Astrocyte of the cerebellum (primary cell): ENCODE results near the gene EPB41L1.

Experiments used
- DNase-seq: peaks from one replicate; pipeline ENCODE4 v3.0.0-alpha.2; 2011; ENCODE audit warnings: low read depth
- H3K4me3 ChIP-seq: 2 replicates; pipeline ENCODE4 v1.5.1; 2011; ENCODE audit warnings: mild to moderate bottlenecking, low read depth, low read length, moderate library complexity
- CTCF ChIP-seq: IDR thresholded peaks from 2 replicates; pipeline ENCODE4 v1.5.1; 2012; ENCODE audit warnings: low read length, low read depth, moderate library complexity, mild to moderate bottlenecking; ENCODE audit errors: missing control alignments
- in situ Hi-C: cut with HindIII; loops from 2 replicates; pipeline ENCODE4 v1.10.0; 2017; ENCODE audit warnings: low sequenced_read_pairs

EPB41L1 gene

GRCh38 chr20:36218380-36219064 lies 64.0 kb downstream of the EPB41L1 start:
- DNase-seq = no peak
- TF ChIP-seq CTCF = no peak
- in situ Hi-C loops = no loop called here
- no peak overlapping the region for H3K4me3 ChIP-seq

GRCh38 chr20:36219671-36220220 lies 65.2 kb downstream of the EPB41L1 start:
- in situ Hi-C loops = no loop called here

GRCh38 chr20:36225666-36226065 lies 71.1 kb downstream of the EPB41L1 start:
- TF ChIP-seq CTCF = no peak
- in situ Hi-C loops = no loop called here
- H3K4me3 ChIP-seq = no peak overlapping the region
- DNase-seq = no peak

More at GRCh38 chr20:36219671-36220220, 65.2 kb downstream of the EPB41L1 start:
- TF ChIP-seq CTCF = no peak
- no peak for DNase-seq
- no peak overlapping the region for H3K4me3 ChIP-seq

- no peak for DNase-seq
- in situ Hi-C loops = no loop called here
- no peak overlapping the region for H3K4me3 ChIP-seq
- TF ChIP-seq CTCF = no peak
Observed at GRCh38 chr20:36228770-36229169, 74.2 kb downstream of the EPB41L1 start.

- in situ Hi-C loops = no loop called here
- H3K4me3 ChIP-seq = no peak overlapping the region
- DNase-seq = no peak
- TF ChIP-seq CTCF = no peak
Observed at GRCh38 chr20:36230019-36230418, 75.5 kb downstream of the EPB41L1 start.

GRCh38 chr20:36231331-36231730 lies 76.8 kb downstream of the EPB41L1 start:
- H3K4me3 ChIP-seq = no peak overlapping the region
- no peak for TF ChIP-seq CTCF
- in situ Hi-C loops = no loop called here
- no peak for DNase-seq
